Measurements from ENCODE around the gene SGCD. TPM values are rescaled to one million over a fixed set of nuclear protein-coding genes. Genes with fewer than 3 reads are reported as not detected.

SGCD gene
- total and polyA plus RNA-seq, 4 experiments from 2014 or later = not detected

- H3K36me3 ChIP-seq (ENCODE audit: insufficient read depth, low read length) = no peaks in the 10 kb centered on the region
- H3K27ac Mint-ChIP-seq = no peak overlapping the region
- no peaks in the 10 kb centered on the region for H3K9me3 Mint-ChIP-seq
- H3K4me3 ChIP-seq (ENCODE audit: low read length in 2 of 2) = no peak overlapping the region
- ChIA-PET POLR2A (ENCODE audit: partially characterized antibody) (no interaction called here), CTCF (ENCODE audit: partially characterized antibody) (no interaction called here)
- H3K36me3 Mint-ChIP-seq = no peaks in the 10 kb centered on the region
- no peaks in the 10 kb centered on the region for H3K4me1 Mint-ChIP-seq
- DNase-seq = no peak
- peaks cover 6 to 9% of the 10 kb centered on the region in 2 donors for H3K27me3 Mint-ChIP-seq
- H3K4me1 ChIP-seq (ENCODE audit: insufficient read depth, low read length) = no peaks in the 10 kb centered on the region
- H3K27ac ChIP-seq (ENCODE audit: low read depth, low read length) = no peak overlapping the region
- no peak overlapping the region for H3K4me3 Mint-ChIP-seq
- H3K9me3 ChIP-seq (ENCODE audit: control insufficient read depth in 1 of 2, low read length in 2 of 2) = no peaks in the 10 kb centered on the region
- H3K27me3 ChIP-seq (ENCODE audit: insufficient read depth, low read length) = no peaks in the 10 kb centered on the region
- intact Hi-C loops (cut with micrococcal nuclease) = no loop called here
Observed at GRCh38 chr5:156764176-156764971, 437.4 kb downstream of the SGCD start.

GRCh38 chr5:156774273-156774672, 447.3 kb downstream of the SGCD start:
- DNase-seq = no peak
- POLR2A ChIA-PET (ENCODE audit: partially characterized antibody) = no interaction called here
- Histone ChIP-seq H3K27me3 (ENCODE audit: insufficient read depth, low read length) (no peaks in the 10 kb centered on the region), H3K4me3 (ENCODE audit: low read length in 2 of 2) (no peak overlapping the region), H3K27ac (ENCODE audit: low read depth, low read length) (no peak overlapping the region), H3K9me3 (ENCODE audit: control insufficient read depth in 1 of 2, low read length in 2 of 2) (no peaks in the 10 kb centered on the region), H3K36me3 (ENCODE audit: insufficient read depth, low read length) (no peaks in the 10 kb centered on the region), H3K4me1 (ENCODE audit: insufficient read depth, low read length) (no peaks in the 10 kb centered on the region)
- no peaks in the 10 kb centered on the region for H3K36me3 Mint-ChIP-seq
- no peak overlapping the region for H3K27ac Mint-ChIP-seq
- peaks cover 0 to 4% (median 0%) of the 10 kb centered on the region in 8 donors for H3K9me3 Mint-ChIP-seq
- H3K27me3 Mint-ChIP-seq = peaks cover 1% of the 10 kb centered on the region in 2 donors
- intact Hi-C loops (cut with micrococcal nuclease) = no loop called here
- CTCF ChIA-PET (ENCODE audit: partially characterized antibody) = no interaction called here
- no peaks in the 10 kb centered on the region for H3K4me1 Mint-ChIP-seq
- no peak overlapping the region for H3K4me3 Mint-ChIP-seq

- Histone ChIP-seq H3K4me3 (ENCODE audit: low read length in 2 of 2) (no peak overlapping the region), H3K27me3 (ENCODE audit: insufficient read depth, low read length) (no peaks in the 10 kb centered on the region), H3K36me3 (ENCODE audit: insufficient read depth, low read length) (no peaks in the 10 kb centered on the region), H3K27ac (ENCODE audit: low read depth, low read length) (no peak overlapping the region), H3K9me3 (ENCODE audit: control insufficient read depth in 1 of 2, low read length in 2 of 2) (no peaks in the 10 kb centered on the region), H3K4me1 (ENCODE audit: insufficient read depth, low read length) (no peaks in the 10 kb centered on the region)
- Mint-ChIP-seq H3K27me3 (peaks cover 1 to 6% of the 10 kb centered on the region in 2 donors), H3K36me3 (no peaks in the 10 kb centered on the region), H3K9me3 (peaks cover 0 to 7% (median 0%) of the 10 kb centered on the region in 8 donors), H3K4me1 (no peaks in the 10 kb centered on the region), H3K4me3 (no peak overlapping the region), H3K27ac (no peak overlapping the region)
- CTCF ChIA-PET (ENCODE audit: partially characterized antibody) = interaction anchor here (1.2 kb wide), 1 partner anchor 29 kb away, joined by 3 read pairs; no protein-coding TSS in a partner anchor
- POLR2A ChIA-PET (ENCODE audit: partially characterized antibody) = no interaction called here
- no peak for DNase-seq
- intact Hi-C loops (cut with micrococcal nuclease) = no loop called here
Observed at GRCh38 chr5:156778139-156778706, 451.3 kb downstream of the SGCD start.

- H3K27ac ChIP-seq (ENCODE audit: low read depth, low read length) = no peak overlapping the region
Observed at GRCh38 chr5:156778752-156779151, 451.8 kb downstream of the SGCD start.

GRCh38 chr5:156779436-156779835, 452.5 kb downstream of the SGCD start:
- H3K27ac Mint-ChIP-seq = no peak overlapping the region
- peaks cover 0 to 8% (median 3%) of the 10 kb centered on the region in 8 donors for H3K9me3 Mint-ChIP-seq
- no peaks in the 10 kb centered on the region for H3K4me1 Mint-ChIP-seq
- CTCF ChIA-PET (ENCODE audit: partially characterized antibody) = interaction anchor here (1.2 kb wide), 1 partner anchor 30 kb away, joined by 3 read pairs; no protein-coding TSS in a partner anchor
- no peak for DNase-seq
- intact Hi-C loops (cut with micrococcal nuclease) = no loop called here
- Histone ChIP-seq H3K4me1 (ENCODE audit: insufficient read depth, low read length) (no peaks in the 10 kb centered on the region), H3K36me3 (ENCODE audit: insufficient read depth, low read length) (no peaks in the 10 kb centered on the region), H3K27ac (ENCODE audit: low read depth, low read length) (no peak overlapping the region), H3K27me3 (ENCODE audit: insufficient read depth, low read length) (no peaks in the 10 kb centered on the region), H3K9me3 (ENCODE audit: control insufficient read depth in 1 of 2, low read length in 2 of 2) (no peaks in the 10 kb centered on the region), H3K4me3 (ENCODE audit: low read length in 2 of 2) (no peak overlapping the region)
- H3K4me3 Mint-ChIP-seq = no peak overlapping the region
- H3K27me3 Mint-ChIP-seq = peaks cover 3 to 6% of the 10 kb centered on the region in 2 donors
- H3K36me3 Mint-ChIP-seq = no peaks in the 10 kb centered on the region
- POLR2A ChIA-PET (ENCODE audit: partially characterized antibody) = no interaction called here

More at GRCh38 chr5:156778752-156779151, 451.8 kb downstream of the SGCD start:
- ChIA-PET POLR2A (ENCODE audit: partially characterized antibody) (no interaction called here), CTCF (ENCODE audit: partially characterized antibody) (interaction anchor here (1.2 kb wide), 1 partner anchor 29 kb away, joined by 3 read pairs; no protein-coding TSS in a partner anchor)
- no peaks in the 10 kb centered on the region for H3K9me3 ChIP-seq (ENCODE audit: control insufficient read depth in 1 of 2, low read length in 2 of 2)
- intact Hi-C loops (cut with micrococcal nuclease) = no loop called here
- H3K4me1 Mint-ChIP-seq = no peaks in the 10 kb centered on the region
- no peaks in the 10 kb centered on the region for H3K4me1 ChIP-seq (ENCODE audit: insufficient read depth, low read length)
- no peaks in the 10 kb centered on the region for H3K36me3 Mint-ChIP-seq
- H3K27ac Mint-ChIP-seq = peak overlapping the region in 1 of 7 donors; percentile 31
- no peaks in the 10 kb centered on the region for H3K36me3 ChIP-seq (ENCODE audit: insufficient read depth, low read length)
- DNase-seq = no peak
- no peak overlapping the region for H3K4me3 ChIP-seq (ENCODE audit: low read length in 2 of 2)
- H3K9me3 Mint-ChIP-seq = peaks cover 0 to 7% (median 0%) of the 10 kb centered on the region in 8 donors
- H3K27me3 Mint-ChIP-seq = peaks cover 1 to 6% of the 10 kb centered on the region in 2 donors
- no peaks in the 10 kb centered on the region for H3K27me3 ChIP-seq (ENCODE audit: insufficient read depth, low read length)
- no peak overlapping the region for H3K4me3 Mint-ChIP-seq

GRCh38 chr5:156783092-156783491, 456.1 kb downstream of the SGCD start:
- ChIA-PET POLR2A (ENCODE audit: partially characterized antibody) (no interaction called here), CTCF (ENCODE audit: partially characterized antibody) (no interaction called here)
- H3K36me3 Mint-ChIP-seq = no peaks in the 10 kb centered on the region
- Histone ChIP-seq H3K27ac (ENCODE audit: low read depth, low read length) (no peak overlapping the region), H3K4me1 (ENCODE audit: insufficient read depth, low read length) (no peaks in the 10 kb centered on the region), H3K9me3 (ENCODE audit: control insufficient read depth in 1 of 2, low read length in 2 of 2) (no peaks in the 10 kb centered on the region), H3K4me3 (ENCODE audit: low read length in 2 of 2) (no peak overlapping the region), H3K27me3 (ENCODE audit: insufficient read depth, low read length) (no peaks in the 10 kb centered on the region), H3K36me3 (ENCODE audit: insufficient read depth, low read length) (no peaks in the 10 kb centered on the region)
- peaks cover 5 to 21% (median 8%) of the 10 kb centered on the region in 8 donors for H3K9me3 Mint-ChIP-seq
- H3K4me1 Mint-ChIP-seq = no peaks in the 10 kb centered on the region
- DNase-seq = no peak
- H3K27ac Mint-ChIP-seq = no peak overlapping the region
- H3K27me3 Mint-ChIP-seq = peaks cover 10 to 23% of the 10 kb centered on the region in 2 donors
- intact Hi-C loops (cut with micrococcal nuclease) = no loop called here
- H3K4me3 Mint-ChIP-seq = no peak overlapping the region

GRCh38 chr5:156794687-156795086, 467.7 kb downstream of the SGCD start:
- ChIA-PET CTCF (ENCODE audit: partially characterized antibody) (no interaction called here), POLR2A (ENCODE audit: partially characterized antibody) (no interaction called here)
- intact Hi-C loops (cut with micrococcal nuclease) = no loop called here
- H3K27ac Mint-ChIP-seq = no peak overlapping the region
- H3K9me3 Mint-ChIP-seq = peaks cover 0 to 6% (median under 1%) of the 10 kb centered on the region in 8 donors
- peaks cover 12 to 16% of the 10 kb centered on the region in 2 donors for H3K27me3 Mint-ChIP-seq
- H3K4me1 Mint-ChIP-seq = peaks cover 0 to 7% (median 0%) of the 10 kb centered on the region in 4 donors
- Histone ChIP-seq H3K36me3 (ENCODE audit: insufficient read depth, low read length) (no peaks in the 10 kb centered on the region), H3K9me3 (ENCODE audit: control insufficient read depth in 1 of 2, low read length in 2 of 2) (no peaks in the 10 kb centered on the region), H3K27me3 (ENCODE audit: insufficient read depth, low read length) (no peaks in the 10 kb centered on the region), H3K4me3 (ENCODE audit: low read length in 2 of 2) (no peak overlapping the region), H3K27ac (ENCODE audit: low read depth, low read length) (no peak overlapping the region), H3K4me1 (ENCODE audit: insufficient read depth, low read length) (no peaks in the 10 kb centered on the region)
- DNase-seq = no peak
- H3K36me3 Mint-ChIP-seq = no peaks in the 10 kb centered on the region
- no peak overlapping the region for H3K4me3 Mint-ChIP-seq

Measured in CD4-positive, alpha-beta memory T cell (primary cell).